Limb (tissue), 2 donors: ENCODE measurements around the gene COL6A2.
"Not testable (repeated sequence)": the region's sequence is repeated elsewhere in the genome, so short reads cannot be mapped to it uniquely, and the experiment has no call there.

Experiments
- DNase-seq, 2 donors: peaks; one replicate each; pipeline ENCODE4 v3.0.0-alpha.2; 2016; ENCODE audit errors: extremely low spot score in 2 of 2

COL6A2 gene

DNA sequence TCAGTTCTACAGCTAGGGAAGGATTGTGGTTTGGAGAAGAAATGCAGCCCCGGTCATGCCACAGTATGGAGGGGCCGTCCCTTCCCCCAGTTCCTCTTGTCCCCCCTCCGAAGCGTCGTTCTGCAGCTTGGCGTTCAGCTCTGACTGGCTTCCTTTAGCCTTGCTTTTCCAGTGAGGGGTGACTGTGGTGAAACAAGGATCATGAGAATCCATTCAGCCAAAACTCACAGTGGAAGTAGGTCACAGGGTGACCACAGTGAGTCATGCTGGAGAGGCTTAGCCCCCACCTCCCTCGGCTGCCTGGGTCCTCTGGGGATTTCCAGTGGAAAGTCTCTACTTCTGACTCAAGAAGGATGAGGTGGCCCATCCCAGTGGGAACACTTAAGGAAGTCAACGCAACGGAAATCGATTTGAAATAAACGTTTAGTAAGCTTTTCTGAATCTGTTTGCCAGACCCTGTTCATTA, 37.3 kb upstream of the COL6A2 start:
- peak in 1 of 2 donors; percentile 27 for DNase-seq

DNA sequence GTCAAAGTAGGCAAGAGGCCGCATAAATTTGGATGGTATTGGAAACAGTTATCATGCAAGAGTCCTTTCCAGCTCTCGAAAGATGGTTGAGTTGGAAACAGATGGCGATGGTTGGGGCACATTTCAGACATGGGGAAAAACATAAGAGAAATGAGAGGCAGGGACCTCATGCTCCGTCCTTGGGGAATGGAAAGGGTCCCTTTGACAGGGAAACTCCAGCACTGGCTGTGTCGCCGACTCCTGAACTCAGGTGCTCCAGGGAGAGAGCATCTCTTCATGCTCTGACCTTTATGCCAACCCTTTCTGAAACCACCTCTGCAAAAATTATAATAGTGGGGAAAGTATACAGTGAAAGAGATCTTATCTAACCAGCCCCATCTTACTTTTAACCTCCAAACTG, 36.8 kb upstream of the COL6A2 start:
- no peak for DNase-seq

DNA sequence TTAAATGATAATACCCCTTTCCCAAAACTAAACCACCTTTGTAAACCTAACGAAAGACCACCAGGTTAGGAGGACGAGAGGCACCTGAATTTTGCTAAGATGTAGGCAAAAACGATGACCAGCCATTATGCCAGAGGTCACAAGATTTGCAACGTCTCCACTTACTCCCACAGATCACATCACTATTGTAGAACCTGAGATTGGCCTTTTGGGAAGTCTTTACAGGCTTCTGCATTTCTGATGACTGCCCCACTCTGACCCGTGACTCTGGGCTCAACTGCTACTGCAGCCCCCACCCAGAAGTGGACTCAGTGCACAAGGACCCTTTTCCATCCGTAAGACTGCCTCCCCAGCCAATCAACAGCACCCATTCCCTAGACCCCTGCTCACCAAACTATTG, 36.4 kb upstream of the COL6A2 start:
- DNase-seq = no peak

DNA sequence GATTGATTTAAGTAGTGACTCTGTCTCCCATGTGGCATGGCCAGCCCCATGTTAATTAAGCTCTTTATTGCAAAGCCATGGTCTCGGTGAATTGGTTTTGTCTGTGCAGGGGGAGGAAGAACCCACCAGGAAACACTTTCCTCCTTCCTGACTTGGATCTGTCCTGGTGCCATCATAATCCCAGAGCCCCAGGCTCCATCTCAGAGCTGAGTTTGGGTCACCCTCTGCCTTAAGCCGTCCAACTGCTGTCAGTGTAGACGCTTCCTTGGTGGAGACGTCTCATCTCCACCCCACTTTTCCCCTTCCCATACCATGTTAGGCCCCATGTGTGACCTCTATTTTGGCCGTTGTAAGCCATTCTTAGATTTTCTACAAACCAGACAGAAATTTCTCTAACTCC, 36.0 kb upstream of the COL6A2 start:
- DNase-seq = no peak

DNA sequence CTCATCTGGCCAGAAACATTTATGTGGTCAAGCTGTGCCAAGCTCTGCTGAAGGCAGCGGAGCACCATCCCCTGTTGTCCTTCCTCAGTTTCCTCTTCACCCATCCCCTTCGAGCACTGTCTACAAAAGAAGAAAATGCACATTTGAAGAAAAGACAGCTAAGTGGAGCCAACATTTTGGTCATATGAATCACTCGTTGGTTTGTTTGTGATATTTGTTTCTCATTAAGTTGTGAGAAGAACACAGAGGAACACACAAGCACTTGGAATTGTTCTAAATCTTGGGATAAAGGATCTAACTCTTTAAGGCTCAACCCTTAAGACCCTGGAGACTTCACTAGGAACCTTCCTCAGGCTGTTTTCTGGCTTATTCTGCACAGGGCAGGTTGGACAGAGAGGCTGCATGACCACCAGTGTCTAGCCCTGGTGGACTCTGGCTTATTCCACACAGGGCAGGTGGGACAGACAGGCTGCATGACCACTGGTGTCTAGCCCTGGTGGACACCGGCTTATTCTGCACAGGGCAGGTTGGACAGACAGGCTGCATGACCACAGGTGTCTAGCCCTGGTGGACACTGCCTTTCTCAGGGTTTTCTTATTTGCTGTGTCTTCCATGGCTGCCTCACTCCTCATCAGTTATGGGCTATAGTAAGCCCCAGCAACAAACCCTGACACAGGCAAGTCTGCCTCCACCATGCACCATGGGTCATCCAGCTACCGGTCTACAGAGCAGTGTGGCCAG, 35.3 kb upstream of the COL6A2 start:
- DNase-seq = no peak

DNA sequence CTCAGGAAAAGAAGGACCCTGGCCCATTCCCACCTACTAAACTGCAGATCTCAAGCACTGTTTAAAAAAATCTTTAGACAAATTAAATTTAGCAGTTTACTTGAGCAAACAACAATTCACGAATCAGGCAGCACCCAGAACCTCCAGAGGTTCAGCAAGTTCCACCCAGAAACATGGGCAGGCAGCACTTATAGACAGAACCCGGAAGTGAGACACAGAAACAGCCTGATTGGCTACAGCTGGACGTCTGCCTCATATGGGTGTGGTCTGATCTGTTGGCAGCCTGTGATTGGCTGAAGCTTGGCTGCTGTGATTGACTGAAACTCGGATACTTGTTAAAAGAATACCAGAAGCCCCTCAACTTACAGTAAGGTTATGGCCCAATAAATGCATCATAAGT, 34.7 kb upstream of the COL6A2 start:
- DNase-seq = no peak

DNA sequence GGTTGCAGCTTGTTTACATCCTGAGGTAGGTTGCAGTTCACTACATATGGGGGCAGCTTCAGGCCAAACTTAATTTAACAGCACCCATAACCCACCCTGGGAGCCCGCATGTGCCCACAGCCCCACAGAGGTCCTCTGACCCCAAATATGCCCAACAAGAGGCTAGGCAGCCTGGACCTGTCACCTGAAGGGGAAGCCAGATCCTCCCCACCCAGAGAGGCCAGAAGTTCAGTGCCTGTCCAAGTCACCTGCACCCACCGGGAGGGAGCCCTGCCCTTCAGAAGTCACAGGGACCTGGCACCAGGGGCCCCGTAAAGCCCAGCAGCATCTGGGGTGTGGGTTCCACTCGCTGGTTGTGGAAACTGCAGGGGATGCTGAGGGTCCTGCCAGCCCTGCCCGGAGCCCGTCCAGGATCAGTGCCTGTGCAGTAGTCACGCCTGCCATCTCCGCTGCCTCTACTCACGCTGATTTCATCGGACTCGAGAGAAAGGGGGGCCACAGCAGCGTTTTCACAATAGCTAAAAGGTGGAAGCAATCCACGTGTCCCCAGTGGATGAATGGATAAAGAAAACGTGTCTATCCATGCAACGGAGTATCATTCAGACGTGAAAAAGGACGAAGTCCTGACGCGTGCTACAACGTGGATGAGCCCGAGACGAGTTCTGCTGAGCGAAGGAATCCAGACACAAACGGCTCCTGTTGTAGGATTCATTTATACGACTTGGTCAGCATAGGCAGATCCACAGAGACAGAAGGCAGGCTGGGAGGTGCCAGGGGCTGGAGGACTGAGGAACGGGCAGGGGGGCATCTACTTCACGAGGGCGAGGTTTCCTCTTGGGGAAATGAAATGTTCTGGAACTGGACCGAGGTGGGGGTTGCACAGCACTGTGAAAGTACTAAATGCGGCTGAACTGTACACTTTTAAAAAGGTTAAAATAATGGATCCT, 33.9 kb upstream of the COL6A2 start:
- DNase-seq = no peak

DNA sequence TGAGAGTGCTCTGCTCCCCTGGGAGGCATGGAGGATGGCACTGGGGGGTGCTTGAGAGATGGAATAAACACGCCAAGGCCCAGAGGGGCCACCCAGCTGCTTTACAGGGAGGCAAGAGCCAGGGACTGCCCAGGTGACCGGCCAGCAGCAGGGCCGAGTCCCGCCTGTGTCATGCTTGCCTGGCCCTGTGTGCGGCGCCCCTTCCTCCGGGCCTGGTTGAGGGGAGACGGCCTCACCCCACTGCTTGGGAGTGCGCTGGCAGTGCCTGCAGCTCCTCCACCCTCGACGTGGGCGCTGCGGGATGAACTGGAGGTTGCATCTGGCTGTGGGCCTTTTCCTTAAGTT, 33.1 kb upstream of the COL6A2 start:
- DNase-seq = no peak

DNA sequence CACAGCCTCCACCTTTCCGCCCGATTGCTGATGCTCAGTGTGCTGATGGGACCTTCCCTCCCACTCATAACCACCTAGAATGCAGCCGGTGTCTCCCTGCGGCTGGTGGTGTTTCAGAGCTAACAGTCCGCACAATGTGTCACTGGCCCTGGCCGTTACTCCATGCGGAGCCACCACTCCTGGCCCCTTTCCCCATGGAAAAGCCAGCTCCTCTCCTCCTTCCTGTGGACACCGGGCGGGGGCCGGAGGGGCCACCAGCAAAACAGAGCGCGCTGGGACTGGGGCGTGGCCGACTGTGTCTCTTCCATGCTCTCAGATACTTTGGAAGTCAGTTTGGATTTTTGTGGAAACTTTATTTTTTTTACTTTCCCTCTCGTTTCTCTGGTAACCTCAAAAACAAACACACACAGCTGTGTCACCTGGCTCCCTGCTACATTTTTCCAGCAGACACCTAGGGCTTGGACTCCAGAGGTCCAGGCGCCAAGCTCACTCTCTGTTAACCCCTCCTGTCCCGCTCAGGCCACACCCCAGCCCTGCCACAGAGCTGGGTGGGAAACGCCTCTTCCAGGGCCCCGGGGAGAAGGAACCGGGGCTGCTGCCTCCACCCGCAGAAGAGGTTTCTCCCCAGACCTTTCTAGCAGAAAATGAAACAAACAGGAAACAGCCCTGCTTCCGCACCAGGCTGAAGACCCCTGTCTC, 32.5 kb upstream of the COL6A2 start:
- DNase-seq = peak; percentile 86 to 87

DNA sequence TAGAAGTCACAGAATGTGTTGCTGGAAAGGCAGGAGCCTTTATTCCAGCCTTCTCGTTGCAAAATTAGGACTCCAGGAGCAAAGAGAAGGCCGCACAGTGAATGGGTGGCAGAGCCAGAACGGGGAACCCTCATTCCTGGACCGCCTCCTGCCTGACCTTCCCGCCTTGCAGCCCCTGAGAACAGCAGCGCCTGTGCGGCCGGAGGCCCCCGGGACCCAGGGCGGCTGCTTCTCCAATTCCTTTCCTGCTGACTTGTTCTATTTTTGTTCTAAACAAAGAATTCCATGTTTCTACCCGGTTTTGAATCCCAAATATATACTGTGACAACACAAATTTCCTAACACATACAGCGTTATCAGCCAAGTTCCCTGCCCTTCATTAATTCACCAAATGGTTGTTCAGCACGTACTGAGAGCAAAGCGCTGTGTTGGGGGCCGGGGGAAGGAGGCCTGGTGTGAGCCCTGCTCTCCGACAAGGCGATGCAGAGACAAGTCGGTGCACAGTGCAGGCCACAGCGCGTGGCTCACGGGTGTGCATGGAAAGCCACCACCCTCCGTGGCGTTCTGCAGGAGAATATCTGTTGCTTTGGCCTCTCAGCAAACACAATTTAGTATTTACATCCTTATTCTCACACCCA, 31.9 kb upstream of the COL6A2 start:
- peak in 1 of 2 donors; percentile 63 for DNase-seq

DNA sequence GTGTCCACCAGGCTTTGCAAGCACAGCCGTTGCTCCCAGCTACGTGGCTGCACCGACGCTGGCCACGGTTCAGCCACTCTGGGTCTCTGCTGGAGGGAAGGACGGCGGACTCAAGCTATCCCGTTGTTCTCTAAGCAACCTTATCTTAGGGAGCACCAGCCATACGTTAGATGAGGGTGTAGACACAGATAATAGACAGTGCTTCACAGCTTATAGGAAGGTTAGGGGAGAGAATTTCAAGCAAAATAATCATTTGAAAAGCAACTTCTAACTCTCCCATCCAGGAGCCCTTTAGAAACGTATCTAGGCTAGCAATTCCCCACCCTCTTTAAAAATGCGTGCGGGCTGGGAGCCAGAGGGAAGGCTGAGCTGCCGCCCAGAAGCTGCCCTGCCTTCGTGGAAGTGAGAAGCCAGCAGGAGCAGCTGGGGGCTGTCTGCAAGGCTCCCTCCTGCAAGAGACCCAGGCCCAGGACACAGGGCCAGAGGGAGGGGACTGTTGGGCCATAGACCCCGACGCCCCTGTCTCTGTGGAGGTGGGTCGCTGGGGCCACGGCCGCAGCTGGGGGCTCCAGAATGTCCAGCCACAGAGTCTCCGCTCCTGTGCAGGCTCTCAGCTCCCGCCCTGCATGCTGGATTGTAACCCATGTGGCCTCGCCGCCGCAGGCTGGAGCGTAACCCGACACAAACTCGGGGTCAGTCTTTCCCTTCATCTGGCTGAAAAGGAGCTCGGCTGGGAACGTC, 31.2 kb upstream of the COL6A2 start:
- peak; percentile 76 to 80 for DNase-seq

DNA sequence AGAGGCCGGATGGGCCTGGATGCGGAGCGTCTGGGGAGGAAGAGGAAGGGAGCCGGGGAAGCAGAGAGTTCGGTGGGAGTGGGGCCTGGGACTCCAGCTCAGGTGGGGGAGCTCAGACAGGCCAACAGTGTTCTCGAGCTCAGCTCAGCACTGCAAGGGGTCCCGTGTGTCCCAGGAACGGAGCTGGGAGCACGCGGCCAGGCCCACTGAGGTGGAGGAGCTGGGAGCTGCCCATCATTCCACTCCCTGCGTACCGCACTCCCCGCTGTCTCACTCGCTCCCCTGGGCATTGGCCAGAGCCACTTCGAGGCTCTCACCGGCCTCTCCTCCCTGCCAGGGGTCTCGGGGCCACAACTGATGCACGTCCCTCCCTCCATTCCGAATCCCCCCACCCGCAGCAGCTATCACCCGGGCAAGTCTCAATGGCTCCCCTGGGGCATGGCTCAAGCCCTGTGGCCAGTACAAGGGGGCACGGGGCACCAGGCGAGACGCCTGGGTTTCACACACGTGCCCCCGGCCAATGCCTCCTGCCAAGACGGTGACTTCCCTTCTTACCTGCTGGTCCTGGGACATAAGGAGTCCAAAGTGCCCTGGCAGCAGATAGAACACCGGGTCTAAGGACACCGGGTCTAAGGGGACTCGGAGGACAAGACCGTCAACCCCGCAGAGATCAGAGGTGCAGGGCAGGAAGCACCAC, 30.3 kb upstream of the COL6A2 start:
- peak in 1 of 2 donors; percentile 32 for DNase-seq

DNA sequence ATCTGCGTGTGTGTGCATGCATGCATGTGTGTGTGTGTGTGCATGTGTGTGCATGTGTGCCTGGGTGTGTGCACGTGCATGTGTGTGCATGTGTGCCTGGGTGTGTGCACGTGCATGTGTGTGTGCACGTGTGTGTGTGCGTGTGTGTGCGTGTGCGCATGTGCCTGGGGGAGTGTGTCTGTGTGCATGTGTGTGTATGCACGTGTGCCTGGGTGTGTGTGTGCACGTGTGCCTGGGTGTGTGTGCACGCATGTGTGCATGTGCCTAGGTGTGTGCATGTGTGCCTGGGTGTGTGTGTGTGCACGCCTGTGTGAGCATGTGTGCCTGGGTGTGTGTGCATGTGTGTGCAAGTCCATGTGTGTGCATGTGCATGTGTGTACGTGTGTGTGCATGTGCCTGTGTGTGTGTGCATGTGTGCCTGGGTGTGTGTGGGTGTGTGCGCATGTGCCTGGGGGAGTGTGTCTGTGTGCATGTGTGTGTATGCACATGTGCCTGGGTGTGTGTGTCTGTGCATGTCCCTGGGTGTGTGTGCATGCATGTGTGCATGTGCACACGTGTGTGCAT, 29.3 kb upstream of the COL6A2 start:
- DNase-seq = no peak

DNA sequence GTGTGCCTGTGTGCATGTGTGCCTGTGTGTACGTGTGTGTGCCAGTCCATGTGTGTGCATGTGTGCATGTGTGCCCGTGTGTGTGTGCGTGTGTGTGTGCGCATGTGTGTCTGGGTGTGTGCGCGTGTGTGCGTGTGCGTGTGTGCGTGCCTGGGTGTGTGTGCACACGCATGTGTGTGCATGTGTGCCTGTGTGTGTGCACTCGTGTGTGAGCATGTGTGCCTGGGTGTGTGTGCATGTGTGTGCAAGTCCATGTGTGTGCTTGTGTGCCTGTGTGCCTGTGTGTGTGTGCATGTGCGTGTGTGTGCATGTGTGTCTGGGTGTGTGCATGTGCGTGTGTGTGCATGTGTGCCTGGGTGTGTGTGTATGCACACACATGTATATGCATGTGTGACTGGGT, 28.7 kb upstream of the COL6A2 start:
- DNase-seq = no peak

DNA sequence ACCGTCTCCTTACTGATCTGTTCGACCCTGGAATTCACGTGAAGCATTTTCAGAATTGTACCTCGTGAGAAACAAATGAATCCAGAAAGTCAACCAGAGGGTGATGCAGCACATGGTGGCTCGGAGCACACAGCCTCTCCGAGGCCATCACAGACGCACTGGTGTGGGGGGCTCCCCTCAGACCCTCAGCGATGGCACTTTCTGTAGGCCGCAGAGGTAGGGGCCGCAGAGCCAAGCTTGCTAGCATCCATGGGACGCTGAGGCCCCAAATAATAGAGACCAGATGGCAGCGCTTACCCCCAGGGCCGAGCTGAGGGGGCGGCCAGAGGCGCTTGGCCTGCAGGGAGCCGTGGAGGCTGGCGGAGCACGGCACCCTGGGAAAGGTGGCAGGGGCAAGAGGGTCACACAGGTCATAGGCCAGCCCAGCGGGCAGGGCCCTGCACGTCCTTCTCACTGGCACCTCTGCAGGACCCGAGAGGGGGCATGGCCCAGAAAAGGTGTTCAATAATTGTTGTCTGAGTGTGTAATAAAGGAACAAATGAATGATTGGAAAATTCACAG, 28.1 kb upstream of the COL6A2 start:
- no peak for DNase-seq

DNA sequence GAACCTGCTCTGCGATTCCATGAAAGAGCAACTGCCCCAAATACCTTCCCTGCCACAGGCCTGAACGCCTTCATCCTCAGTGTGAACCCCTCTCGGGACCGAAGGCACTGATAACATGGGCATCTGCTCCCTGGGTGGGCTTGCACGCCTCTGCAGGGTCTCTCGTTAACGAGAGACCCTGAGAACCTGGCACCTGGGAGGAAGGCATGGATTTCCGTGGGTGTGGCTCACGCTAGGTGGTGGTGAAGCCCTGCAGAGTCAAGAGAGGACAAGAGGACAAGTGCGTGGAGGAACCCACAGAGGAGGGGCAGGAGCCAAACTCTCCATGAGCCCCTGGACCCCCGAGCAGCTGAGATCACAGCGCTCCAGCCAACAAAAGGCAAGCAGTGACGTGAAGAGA, 26.8 kb upstream of the COL6A2 start:
- no peak for DNase-seq

DNA sequence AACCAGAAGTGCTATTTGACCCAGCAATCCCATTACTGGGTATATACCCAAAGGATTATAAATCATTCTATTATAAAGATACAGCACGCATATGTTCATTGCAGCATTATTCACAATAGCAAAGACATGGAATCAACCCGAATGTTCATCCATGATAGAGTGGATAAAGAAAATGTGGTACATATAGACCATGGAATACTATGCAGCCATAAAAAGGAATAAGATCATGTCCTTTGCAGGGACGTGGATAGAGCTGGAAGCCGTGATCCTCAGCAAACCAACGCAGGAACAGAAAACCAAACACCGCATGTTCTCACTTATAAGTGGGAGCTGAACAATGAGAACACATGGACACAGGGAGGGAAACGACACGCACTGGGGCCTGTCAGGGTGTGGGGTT, 21.2 kb upstream of the COL6A2 start:
- not testable (repeated sequence) for DNase-seq

DNA sequence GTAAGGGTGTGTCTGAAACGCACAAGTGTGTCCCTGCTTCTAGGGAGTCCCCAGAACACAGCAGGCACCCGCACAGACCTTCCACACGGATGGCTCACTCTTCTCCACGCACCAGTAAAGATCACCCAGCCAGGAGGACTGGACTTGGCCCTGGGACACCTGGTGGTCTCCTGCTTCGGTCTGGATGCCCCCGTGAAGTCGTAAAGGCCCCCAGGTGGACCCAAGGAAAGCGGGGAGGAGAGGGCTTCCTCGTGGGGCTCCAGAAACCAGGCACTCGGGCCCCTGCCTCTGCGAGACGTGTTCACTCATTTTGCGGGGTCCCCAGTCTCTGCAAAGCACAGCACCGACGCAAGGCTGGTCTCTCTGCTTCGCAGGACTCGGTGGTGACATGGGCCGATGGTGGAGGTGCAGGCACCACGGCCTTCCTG, 20.2 kb upstream of the COL6A2 start:
- no peak for DNase-seq

DNA sequence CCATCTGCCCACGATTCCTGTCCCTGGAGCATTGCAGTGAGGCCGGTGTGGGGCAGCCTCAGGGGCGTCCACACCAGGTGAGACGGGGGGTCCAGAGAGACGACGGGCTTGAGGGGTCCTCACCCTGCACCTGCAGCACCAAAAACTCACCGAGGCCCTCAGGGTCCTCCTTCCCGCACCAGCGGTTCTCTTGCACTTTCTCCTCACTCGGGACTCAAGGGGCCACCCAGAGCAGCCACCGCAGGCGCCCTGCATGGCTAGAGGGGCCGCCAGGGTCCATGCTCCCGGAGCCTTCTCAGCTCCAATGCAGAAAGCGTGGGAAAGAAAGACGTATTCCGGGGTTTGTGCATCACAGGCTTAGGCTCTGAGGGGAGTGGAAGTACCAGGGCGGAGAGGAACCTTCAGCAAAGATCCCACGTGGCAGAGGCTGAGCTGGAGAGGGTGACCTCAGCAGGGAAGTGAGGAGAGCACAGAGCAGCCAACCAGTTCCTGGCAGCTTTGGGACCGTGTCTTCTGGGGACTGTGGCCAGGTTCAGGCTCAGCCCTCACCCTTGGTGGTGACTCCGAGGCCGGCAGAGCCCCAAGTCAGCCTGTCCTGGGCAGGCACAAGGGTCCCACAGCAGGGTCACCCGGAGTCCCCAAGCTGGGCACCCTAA, 19.5 kb upstream of the COL6A2 start:
- no peak for DNase-seq
